NCI-H187 (cell line): ENCODE data around the gene TRIM61.
"Not testable (repeated sequence)": the region's sequence is repeated elsewhere in the genome, so short reads cannot be mapped to it uniquely, and the experiment has no call there.

Experiments used
- DNase-seq, 2 experiments: peaks; one replicate each; lab custom pipeline; 2025; lab: John Stamatoyannopoulos, UW

TRIM61 gene

DNA sequence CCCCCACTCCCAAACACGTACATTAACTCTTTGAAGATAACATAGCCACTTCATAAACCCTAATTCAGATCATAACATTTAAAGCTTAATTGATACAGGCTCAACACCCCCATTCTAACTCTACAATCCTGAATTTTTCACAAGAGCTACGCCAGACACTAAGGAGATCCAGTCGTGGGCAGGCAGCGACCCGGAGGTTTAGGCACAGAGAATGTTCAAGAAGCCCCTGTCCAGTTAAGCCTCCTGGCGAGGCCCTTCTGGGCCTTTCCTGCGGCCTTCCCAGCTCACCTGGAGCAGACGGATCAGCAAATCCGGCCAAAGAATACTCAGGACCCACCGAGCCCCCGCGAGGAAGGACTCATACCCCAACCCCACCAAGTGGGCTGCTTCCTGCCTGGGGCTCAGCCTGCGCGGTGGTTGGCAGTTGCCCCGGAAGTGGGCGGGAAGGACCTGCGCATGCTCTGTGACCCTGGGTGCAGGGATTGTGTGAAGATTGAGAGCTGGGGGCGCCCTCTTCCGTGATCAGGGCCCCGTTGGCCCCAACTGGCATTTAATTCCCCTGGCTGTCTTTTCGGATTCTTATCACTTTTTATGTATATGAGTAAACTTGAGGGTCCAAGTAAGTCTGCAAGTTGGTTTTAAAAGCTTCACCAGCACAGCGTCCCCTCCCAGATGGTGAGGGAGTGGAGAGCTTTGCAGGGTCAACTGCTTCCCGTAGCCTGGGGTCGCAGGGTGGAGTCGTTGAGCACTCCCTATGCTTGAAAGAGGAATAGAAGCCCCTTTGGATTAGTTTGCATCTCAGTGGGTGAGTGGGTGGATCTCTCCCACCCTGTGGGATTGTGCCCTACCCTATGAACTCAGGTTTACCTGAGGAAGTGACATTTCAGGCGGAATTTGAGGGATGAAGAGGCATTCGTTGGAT, at the start of gene TRIM61:
TSS of gene TRIM61 (minus strand) at position 415 of the 922 bp plus-strand sequence. CDS start 7,655 bp downstream, outside the sequence.
- DNase-seq, result no peak

DNA sequence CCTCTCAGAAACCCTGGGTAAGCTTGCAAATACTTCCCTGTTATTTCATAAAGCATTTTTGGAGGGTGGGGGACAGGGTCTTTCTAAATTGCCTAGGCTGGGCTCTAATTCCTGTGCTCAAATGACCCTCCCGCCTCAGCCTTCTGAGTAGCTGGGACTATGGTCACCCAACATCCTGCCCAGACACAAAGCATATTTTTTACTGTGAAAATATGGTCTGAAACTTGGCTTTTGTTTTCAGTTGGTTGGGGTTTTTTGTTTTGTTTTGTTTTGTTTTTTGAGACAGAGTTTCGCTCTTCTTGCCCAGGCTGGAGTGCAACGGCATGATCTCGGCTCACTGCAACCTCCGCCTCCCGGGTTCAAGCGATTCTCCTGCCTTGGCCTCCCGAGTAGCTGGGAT, 48.3 kb upstream of the TRIM61 start:
- not testable (repeated sequence) for DNase-seq

- DNase-seq, result not testable (repeated sequence)
Observed at GRCh38 chr4:165019995-165020394, 42.5 kb upstream of the TRIM61 start.

DNA sequence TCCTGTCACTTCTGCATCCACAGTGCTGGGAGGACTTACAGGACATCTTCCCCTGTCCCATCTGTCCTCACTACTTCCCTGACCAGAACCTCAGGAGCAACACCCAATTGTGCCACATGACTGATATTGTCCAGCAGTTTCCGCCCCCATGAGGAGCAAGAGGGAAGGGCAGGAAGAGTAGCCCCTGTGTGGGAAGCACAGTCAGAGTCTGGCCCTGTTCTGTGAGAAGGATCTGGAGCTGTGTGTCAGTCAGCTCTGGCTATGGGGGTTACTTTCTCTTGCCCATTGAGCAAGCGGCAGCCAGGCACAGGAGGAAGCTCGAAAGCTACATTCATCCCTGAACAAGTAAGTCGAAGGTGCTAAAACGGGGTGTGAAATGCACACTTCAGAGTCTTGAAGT, 39.5 kb upstream of the TRIM61 start:
- DNase-seq, result no peak

GRCh38 chr4:165013691-165014090, 36.2 kb upstream of the TRIM61 start:
- DNase-seq, result no peak

GRCh38 chr4:165011403-165011802, 33.9 kb upstream of the TRIM61 start:
- no peak for DNase-seq

GRCh38 chr4:165010991-165011390, 33.5 kb upstream of the TRIM61 start:
- no peak for DNase-seq

GRCh38 chr4:165010487-165010886, 33.0 kb upstream of the TRIM61 start:
- DNase-seq, result no peak

DNA sequence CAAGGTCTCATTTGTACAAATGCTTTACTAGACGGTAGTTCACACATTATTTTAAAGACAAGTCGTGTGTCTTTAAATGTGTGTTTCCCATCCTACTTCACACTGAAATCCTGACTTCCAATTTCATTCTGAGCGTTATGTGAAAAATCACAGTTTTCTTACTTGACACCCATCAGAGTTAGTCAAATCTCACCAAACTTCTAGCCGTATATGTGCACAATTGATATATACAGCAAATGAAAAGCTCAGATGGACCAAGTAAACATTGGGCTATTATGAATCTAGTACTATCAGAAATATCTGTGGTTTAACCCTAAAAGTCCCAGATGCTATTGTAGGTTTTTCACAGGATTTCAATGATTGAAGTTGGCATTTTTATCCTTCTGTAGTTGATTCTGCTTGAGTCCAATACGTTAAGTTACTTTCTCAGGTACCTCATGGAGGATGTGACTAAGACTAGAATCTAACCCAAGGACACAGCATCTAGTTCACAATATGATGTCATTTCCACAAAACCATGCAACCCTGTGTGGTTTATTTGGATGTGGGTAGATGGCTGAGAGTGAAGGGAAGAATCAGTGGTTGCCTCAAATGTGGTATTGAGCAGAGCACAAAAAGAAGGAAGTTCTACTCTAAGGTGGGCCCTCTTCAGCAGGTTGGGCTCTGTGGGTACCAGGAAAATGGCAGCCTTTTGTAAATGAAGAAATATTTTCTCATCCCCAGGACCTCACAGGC, 32.2 kb upstream of the TRIM61 start:
- DNase-seq, result no peak

DNA sequence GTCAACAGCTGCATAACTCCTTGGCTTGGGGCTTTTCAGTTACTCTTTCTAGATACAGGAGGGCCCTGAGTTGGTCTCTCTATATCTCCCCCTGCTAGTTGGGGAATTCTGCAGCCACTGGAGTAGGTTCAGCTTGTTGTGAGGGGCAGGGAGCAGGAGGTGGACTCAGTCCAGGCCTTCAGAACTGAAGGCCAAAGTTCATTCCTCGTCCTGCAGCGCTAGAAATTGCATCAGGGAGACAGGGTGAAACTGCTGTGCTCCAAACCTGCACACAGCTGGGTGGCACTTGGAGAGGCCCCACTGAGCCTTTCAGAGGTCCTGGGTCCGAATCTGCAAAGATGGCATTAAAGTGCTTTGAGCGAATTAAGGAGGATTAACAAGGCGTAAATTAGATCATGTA, 29.4 kb upstream of the TRIM61 start:
- no peak for DNase-seq

DNA sequence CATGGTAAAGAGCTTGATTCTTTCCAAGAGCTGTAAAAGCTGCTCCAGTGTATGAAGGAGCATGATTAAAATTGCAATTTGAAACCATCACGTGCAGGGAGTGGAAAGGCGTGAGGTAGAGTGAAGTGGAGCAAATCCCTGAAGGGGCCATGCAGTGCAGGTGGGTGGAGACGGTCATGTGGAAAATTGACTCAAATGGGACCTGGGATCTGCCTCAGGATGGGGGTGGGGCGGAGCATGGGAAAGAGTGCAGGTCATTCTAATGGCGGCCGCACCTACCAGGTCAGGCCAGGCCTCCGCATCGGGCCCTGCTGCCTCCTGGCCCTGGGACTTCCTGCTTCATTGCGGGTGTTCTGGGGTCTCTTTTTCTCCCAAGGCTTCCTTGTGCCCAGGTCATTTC, 29.0 kb upstream of the TRIM61 start:
- peak; percentile 59 to 86 for DNase-seq

DNA sequence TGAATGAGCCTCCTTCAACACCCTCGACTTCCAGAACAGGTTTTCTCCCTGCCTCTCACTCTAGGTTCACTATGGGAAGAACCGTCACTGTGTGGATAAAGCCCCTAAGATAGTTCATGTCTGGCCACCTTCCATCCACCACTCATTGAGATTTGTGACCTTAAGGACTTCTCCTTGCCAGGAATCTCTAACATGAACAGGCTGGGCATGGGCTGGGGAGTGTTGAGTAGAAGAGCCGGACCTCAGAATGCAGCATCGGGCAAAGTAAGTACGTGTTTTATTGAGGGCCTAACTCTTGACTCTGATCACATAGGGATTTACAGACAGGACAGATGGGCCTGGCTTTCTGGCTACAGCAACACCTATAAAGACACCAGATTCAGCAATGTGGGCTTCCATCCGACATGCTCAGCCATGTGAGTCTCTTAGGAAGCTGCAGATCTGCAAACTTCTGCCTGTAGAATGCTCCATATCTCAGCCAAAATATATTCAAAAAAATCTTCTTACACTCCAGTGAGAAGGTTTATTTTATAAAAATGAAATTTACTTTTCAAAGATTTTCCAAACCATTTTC, 28.0 kb upstream of the TRIM61 start:
- no peak for DNase-seq

DNA sequence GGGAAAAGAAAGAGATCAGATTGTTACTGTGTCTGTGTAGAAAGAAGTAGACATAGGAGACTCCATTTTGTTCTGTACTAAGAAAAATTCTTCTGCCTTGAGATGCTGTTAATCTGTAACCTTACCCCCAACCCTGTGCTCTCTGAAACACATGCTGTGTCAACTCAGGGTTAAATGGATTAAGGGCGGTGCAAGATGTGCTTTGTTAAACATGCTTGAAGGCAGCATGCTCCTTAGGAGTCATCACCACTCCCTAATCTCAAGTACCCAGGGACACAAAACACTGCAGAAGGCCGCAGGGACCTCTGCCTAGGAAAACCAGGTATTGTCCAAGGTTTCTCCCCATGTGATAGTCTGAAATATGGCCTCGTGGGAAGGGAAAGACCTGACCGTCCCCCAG, 24.5 kb upstream of the TRIM61 start:
- not testable (repeated sequence) for DNase-seq

GRCh38 chr4:164998526-164999080, 21.1 kb upstream of the TRIM61 start:
- DNase-seq, result not testable (repeated sequence)

DNA sequence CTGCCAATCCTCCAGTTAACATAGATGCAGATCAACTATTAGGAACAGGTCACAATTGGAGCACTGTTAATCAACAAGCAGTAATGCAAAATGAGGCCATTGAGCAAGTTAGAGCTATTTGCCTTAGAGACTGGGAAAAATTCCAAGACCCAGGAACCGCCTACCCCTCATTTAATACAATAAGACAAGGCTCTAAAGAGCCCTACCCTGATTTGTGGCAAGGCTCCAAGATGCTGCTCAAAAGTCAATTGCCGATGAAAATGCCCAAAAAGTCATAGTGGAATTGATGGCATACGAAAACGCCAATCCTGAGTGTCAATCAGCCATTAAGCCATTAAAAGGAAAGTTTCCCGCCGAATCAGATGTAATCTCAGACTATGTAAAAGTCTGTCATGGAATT, 20.5 kb upstream of the TRIM61 start:
- DNase-seq, result no peak

GRCh38 chr4:164997324-164997723, 19.9 kb upstream of the TRIM61 start:
- DNase-seq, result no peak

DNA sequence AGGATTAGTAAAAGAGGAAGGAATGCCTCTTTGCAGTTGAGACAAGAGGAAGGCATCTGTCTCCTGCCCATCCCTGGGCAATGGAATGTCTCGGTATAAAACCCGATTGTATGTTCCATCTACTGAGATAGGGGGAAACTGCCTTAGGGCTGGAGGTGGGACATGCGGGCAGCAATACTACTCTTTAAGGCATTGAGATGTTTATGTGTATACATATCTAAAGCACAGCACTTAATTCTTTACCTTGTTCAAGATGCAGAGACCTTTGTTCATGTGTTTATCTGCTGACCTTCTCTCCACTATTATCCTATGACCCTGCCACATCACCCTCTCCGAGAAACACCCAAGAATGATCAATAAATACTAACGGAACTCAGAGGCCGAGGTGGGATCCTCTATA, 18.7 kb upstream of the TRIM61 start:
- DNase-seq, result not testable (repeated sequence)

DNA sequence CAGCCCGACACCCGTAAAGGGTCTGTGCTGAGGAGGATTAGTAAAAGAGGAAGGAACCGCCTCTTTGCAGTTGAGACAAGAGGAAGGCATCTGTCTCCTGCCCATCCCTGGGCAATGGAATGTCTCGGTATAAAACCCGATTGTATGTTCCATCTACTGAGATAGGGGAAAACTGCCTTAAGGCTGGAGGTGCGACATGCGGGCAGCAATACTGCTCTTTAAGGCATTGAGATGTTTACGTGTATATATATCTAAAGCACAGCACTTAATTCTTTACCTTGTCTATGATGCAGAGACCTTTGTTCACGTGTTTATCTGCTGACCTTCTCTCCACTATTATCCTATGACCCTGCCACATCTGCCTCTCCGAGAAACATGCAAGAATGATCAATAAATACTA, 13.3 kb upstream of the TRIM61 start:
- DNase-seq, result not testable (repeated sequence)

DNA sequence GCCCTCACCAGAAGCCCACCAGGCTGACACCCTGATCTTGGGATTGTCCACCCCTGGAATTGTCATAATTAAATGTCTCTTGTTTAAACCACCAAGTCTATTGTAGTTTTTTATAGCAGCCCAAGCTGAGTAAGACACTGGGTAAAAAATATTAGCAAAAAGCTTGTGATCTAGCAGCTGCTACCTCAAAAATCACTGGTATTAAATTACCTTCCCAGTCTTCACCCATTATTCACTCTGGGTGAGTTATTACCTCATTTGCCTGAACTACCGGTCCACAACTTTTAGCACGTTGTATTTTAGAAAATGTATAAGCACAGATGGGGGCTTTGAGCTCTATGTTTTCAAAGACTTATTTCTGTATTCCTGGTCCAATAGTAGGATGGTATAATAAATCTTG, 12.0 kb upstream of the TRIM61 start:
- DNase-seq, result no peak

DNA sequence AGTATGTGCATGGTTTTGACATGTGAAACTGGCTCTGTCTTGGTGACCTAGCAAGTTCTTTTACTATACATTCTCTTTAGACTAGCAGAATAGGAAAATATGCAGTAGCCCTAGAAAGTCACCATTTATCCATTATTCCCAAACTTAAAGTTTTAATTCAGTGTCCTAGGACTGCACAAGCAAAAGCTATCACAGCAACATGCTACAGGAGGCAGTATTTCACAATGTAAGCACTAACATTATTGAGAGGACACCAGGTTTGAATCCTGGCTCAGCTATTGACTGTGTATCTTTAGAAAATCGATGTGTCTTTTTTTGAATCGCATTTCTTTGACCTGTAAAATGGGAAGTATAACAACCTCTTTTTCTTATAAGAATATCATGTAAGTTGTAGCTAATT, 5.5 kb downstream of the TRIM61 start:
- not testable (repeated sequence) for DNase-seq

DNA sequence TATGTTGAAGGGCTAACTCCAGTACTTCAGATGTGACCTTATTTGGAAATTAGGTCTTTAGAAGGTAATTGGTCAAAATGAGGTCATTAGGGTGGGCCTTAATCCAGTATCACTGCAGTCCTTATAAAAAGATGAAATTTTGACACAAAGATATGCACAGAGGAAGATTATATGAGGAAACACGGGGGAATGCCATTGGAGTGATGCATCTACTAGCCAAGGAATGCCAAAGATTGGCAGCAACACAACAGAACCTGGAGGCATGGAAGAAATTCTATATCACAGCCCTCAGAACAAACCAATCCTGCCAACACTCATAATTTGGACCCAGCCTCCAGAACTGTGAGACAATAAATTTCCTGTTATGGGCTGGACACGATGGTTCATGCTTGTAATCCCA, 17.6 kb downstream of the TRIM61 start:
- no peak for DNase-seq

DNA sequence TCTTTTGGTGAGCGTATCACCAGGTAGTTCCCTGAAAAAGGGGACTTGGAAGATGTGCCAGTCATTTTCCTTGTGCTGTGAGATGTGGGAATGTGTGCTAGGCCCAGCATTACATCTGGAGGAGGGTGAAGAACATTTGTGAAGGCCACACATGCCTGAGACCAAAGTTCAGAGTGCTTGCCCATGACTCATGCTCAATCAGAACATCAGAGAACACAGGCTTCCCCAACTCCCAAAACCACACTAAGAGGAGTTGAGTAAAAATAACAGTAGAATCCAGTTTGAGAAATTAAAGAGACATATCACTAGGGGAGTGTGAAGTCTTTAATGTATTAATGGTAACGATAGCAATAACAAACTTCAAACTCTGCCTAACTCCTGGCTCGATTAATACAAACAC, 18.0 kb downstream of the TRIM61 start:
- not testable (repeated sequence) for DNase-seq
